ENCODE results near the gene MCTP1.

DNA sequence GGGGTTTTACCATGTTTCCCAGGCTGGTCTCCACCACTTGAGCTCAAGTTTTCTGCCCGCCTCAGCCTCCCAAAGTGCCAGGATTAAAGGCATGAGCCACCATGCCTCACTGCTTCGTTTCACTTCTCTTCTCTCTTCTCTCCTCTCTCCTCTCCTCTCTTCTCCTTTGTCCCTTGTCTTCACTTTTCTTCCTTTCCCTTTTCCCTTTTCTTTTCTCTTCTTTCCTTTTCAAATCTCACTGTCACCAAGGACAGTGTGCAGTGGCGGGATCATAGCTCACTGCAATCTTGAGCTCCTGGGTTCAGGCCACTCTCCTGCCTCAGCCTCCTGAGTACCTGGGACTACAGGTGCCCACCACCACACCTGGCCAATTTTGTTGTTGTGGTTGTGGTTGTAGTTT lies 617.0 kb downstream of the MCTP1 start:
- TF ChIP-seq, protein P1, sequence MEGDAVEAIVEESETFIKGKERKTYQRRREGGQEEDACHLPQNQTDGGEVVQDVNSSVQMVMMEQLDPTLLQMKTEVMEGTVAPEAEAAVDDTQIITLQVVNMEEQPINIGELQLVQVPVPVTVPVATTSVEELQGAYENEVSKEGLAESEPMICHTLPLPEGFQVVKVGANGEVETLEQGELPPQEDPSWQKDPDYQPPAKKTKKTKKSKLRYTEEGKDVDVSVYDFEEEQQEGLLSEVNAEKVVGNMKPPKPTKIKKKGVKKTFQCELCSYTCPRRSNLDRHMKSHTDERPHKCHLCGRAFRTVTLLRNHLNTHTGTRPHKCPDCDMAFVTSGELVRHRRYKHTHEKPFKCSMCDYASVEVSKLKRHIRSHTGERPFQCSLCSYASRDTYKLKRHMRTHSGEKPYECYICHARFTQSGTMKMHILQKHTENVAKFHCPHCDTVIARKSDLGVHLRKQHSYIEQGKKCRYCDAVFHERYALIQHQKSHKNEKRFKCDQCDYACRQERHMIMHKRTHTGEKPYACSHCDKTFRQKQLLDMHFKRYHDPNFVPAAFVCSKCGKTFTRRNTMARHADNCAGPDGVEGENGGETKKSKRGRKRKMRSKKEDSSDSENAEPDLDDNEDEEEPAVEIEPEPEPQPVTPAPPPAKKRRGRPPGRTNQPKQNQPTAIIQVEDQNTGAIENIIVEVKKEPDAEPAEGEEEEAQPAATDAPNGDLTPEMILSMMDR (conservative IDR thresholded peaks at IDR 0.05; ENCODE audit: low read length), result no peak
- TF ChIP-seq EZH2phosphoT487 (IDR thresholded peaks at IDR 0.05; ENCODE audit: borderline replicate concordance), result no peak
